CD4-positive, alpha-beta T cell treated with Interleukin-21 for 1 hour (primary cell): ENCODE data around the gene RNF175.

Experiments
- DNase-seq: peaks from one replicate; pipeline ENCODE4 v3.0.0-alpha.2; 2020

Gene RNF175

GRCh38 chr4:153741541-153741940, 18.3 kb downstream of the RNF175 start:
- DNase-seq, result no peak

GRCh38 chr4:153735906-153736461, 23.8 kb downstream of the RNF175 start:
- no peak for DNase-seq

- no peak for DNase-seq
Observed at GRCh38 chr4:153733751-153734448, 25.9 kb downstream of the RNF175 start.

GRCh38 chr4:153731239-153731638, 28.6 kb downstream of the RNF175 start:
- DNase-seq, result no peak

GRCh38 chr4:153729895-153730294, 29.9 kb downstream of the RNF175 start:
- no peak for DNase-seq

- DNase-seq, result no peak
Observed at GRCh38 chr4:153728660-153729059, 31.2 kb downstream of the RNF175 start.

- DNase-seq, result no peak
Observed at GRCh38 chr4:153728151-153728550, 31.7 kb downstream of the RNF175 start.

GRCh38 chr4:153725831-153726154, 34.0 kb downstream of the RNF175 start:
- no peak for DNase-seq

- DNase-seq, result no peak
Observed at GRCh38 chr4:153725136-153725830, 34.5 kb downstream of the RNF175 start.

GRCh38 chr4:153724606-153725005, 35.2 kb downstream of the RNF175 start:
- DNase-seq, result no peak

GRCh38 chr4:153722036-153722435, 37.8 kb downstream of the RNF175 start:
- DNase-seq, result no peak

- DNase-seq, result no peak
Observed at GRCh38 chr4:153713866-153714646, 45.8 kb downstream of the RNF175 start.

- DNase-seq, result no peak
Observed at GRCh38 chr4:153710681-153711080, 49.1 kb downstream of the RNF175 start.

GRCh38 chr4:153706519-153706918, 53.3 kb downstream of the RNF175 start:
- DNase-seq, result no peak

- no peak for DNase-seq
Observed at GRCh38 chr4:153705743-153706468, 53.9 kb downstream of the RNF175 start.

- no peak for DNase-seq
Observed at GRCh38 chr4:153704522-153704921, 55.3 kb downstream of the RNF175 start.

GRCh38 chr4:153684971-153685371, 74.9 kb downstream of the RNF175 start:
- no peak for DNase-seq

GRCh38 chr4:153684182-153684970, 75.4 kb downstream of the RNF175 start, which contains the start of gene TLR2:
TLR2 (plus strand) TSS chr4:153684280; CDS start chr4:153702908, 18,628 bp downstream.
- DNase-seq, result peak; percentile 67

GRCh38 chr4:153683763-153684181, 76.1 kb downstream of the RNF175 start:
- no peak for DNase-seq

GRCh38 chr4:153679486-153679885, 80.3 kb downstream of the RNF175 start:
- no peak for DNase-seq

GRCh38 chr4:153676984-153677383, 82.8 kb downstream of the RNF175 start:
- DNase-seq, result no peak

- DNase-seq, result no peak
Observed at GRCh38 chr4:153676486-153676885, 83.3 kb downstream of the RNF175 start.
